Hepatocyte (in vitro differentiated cells): Measurements from ENCODE around the gene CNTN4. TPM values are rescaled to one million over a fixed set of nuclear protein-coding genes. Genes with fewer than 3 reads are reported as not detected.

ENCODE experiments used
- DNase-seq: peaks from one replicate; pipeline ENCODE4 v3.0.0-alpha.2; 2016; ENCODE audit warnings: low spot score
- H2AFZ ChIP-seq: fragments of 200-600 bp; sonication (generic); 2 replicates; pipeline ENCODE4 v1.6.0; 2016; ENCODE audit warnings: antibody characterized with exemption, mild to moderate bottlenecking
- H3K27ac ChIP-seq: fragments of 200-600 bp; sonication (generic); 2 replicates; pipeline ENCODE4 v1.5.1; 2016; ENCODE audit warnings: mild to moderate bottlenecking
- H3K27me3 ChIP-seq: fragments of 200-600 bp; sonication (generic); 2 replicates; pipeline ENCODE4 v1.6.1; 2016
- H3K36me3 ChIP-seq: fragments of 200-600 bp; sonication (generic); replicated peaks from 2 replicates; pipeline ENCODE4 v1.5.1; 2016; ENCODE audit warnings: low read depth; ENCODE audit not compliant: insufficient read depth
- H3K4me1 ChIP-seq: fragments of 200-600 bp; sonication (generic); 2 replicates; pipeline ENCODE4 v1.5.1; 2016; ENCODE audit warnings: mild to moderate bottlenecking, moderate library complexity; ENCODE audit not compliant: insufficient read depth
- H3K4me2 ChIP-seq: fragments of 200-600 bp; sonication (generic); 2 replicates; pipeline ENCODE4 v1.6.0; 2016
- H3K4me3 ChIP-seq: fragments of 200-600 bp; sonication (generic); 2 replicates; pipeline ENCODE4 v1.5.1; 2016; ENCODE audit warnings: mild to moderate bottlenecking
- H3K79me2 ChIP-seq: fragments of 200-600 bp; sonication (generic); 2 replicates; pipeline ENCODE4 v1.6.0; 2017; ENCODE audit warnings: mild to moderate bottlenecking
- H3K9me2 ChIP-seq: fragments of 200-600 bp; sonication (generic); replicated peaks from 2 replicates; pipeline ENCODE4 v1.6.0; 2017; ENCODE audit warnings: mild to moderate bottlenecking; ENCODE audit not compliant: insufficient read depth
- H3K9me3 ChIP-seq: fragments of 200-600 bp; sonication (generic); 2 replicates; pipeline ENCODE4 v1.5.1; 2016; ENCODE audit warnings: low read depth, mild to moderate bottlenecking
- H4K20me1 ChIP-seq: fragments of 200-600 bp; sonication (generic); 2 replicates; pipeline ENCODE4 v1.6.0; 2016; ENCODE audit warnings: mild to moderate bottlenecking; ENCODE audit not compliant: insufficient read depth, poor library complexity, severe bottlenecking
- EZH2 ChIP-seq: fragments of 200-600 bp; sonication (generic); IDR thresholded peaks from 2 replicates; pipeline ENCODE4 v1.6.1; 2016; ENCODE audit warnings: antibody characterized with exemption, mild to moderate bottlenecking, borderline replicate concordance
- EZH2phosphoT487 ChIP-seq: fragments of 200-600 bp; sonication (generic); IDR thresholded peaks from one replicate; pipeline ENCODE4 v1.6.1; 2018; ENCODE audit warnings: antibody characterized with exemption, mild to moderate bottlenecking, low read depth, moderate library complexity; ENCODE audit not compliant: unreplicated experiment, severe bottlenecking
- WGBS: methylation state at CpG from one replicate; pipeline ENCODE4 v1.1.6; 2016; ENCODE audit warnings: low lambda C conversion rate; ENCODE audit errors: missing lambda C conversion rate; 5-methylcytosine and 5-hydroxymethylcytosine counted together
- polyA plus RNA-seq: library from polyadenylated mRNA; unstranded; fragments of >200 nt; fragmentation: Nextera tagmentation; extraction: Ambion mirVana; gene quantifications from 2 replicates; pipeline ENCODE4 v1.2.1, GENCODE V29; 2016
- total RNA-seq: library from RNA; depleted of rRNA; stranded (reverse); fragments of >200 nt; gene quantifications from 2 replicates; pipeline ENCODE4 v1.2.3, GENCODE V29; 2014
- TF ChIP-seq, protein P1 (sequence below): fragments of 200-600 bp; sonication (generic); IDR thresholded peaks from 2 replicates; pipeline ENCODE4 v1.5.1; 2016; ENCODE audit warnings: antibody characterized with exemption, mild to moderate bottlenecking; ENCODE audit not compliant: poor library complexity

Gene CNTN4
- total and polyA plus RNA-seq, 2 experiments from 2014 or later: 17.6 to 30.3 TPM

- no peaks in the 10 kb centered on the region for H3K36me3 ChIP-seq
- H3K9me3 ChIP-seq: no peaks in the 10 kb centered on the region
- H3K27me3 ChIP-seq: no peaks in the 10 kb centered on the region
- no peaks in the 10 kb centered on the region for H3K79me2 ChIP-seq
- H2AFZ ChIP-seq: no peak overlapping the region
- H3K4me2 ChIP-seq: no peak overlapping the region
- no peaks in the 10 kb centered on the region for H3K9me2 ChIP-seq
- WGBS: 84% methylated on average over 2 of the region's 2 CpGs
- H3K4me3 ChIP-seq: no peak overlapping the region
- no peaks in the 10 kb centered on the region for H3K4me1 ChIP-seq
- no peaks in the 10 kb centered on the region for H4K20me1 ChIP-seq
- no peak overlapping the region for H3K27ac ChIP-seq
- DNase-seq: no peak
- TF ChIP-seq, protein P1, sequence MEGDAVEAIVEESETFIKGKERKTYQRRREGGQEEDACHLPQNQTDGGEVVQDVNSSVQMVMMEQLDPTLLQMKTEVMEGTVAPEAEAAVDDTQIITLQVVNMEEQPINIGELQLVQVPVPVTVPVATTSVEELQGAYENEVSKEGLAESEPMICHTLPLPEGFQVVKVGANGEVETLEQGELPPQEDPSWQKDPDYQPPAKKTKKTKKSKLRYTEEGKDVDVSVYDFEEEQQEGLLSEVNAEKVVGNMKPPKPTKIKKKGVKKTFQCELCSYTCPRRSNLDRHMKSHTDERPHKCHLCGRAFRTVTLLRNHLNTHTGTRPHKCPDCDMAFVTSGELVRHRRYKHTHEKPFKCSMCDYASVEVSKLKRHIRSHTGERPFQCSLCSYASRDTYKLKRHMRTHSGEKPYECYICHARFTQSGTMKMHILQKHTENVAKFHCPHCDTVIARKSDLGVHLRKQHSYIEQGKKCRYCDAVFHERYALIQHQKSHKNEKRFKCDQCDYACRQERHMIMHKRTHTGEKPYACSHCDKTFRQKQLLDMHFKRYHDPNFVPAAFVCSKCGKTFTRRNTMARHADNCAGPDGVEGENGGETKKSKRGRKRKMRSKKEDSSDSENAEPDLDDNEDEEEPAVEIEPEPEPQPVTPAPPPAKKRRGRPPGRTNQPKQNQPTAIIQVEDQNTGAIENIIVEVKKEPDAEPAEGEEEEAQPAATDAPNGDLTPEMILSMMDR: no peak
- TF ChIP-seq EZH2: no peak
- TF ChIP-seq EZH2phosphoT487: no peak
These were observed 791.1 kb downstream of the CNTN4 start for GRCh38 chr3:2889736-2890135.

- TF ChIP-seq EZH2phosphoT487 (no peak), EZH2 (no peak)
- TF ChIP-seq, protein P1: no peak
- no peaks in the 10 kb centered on the region for H3K9me3 ChIP-seq
- H3K27me3 ChIP-seq: no peaks in the 10 kb centered on the region
- H3K4me2 ChIP-seq: no peak overlapping the region
- H3K4me3 ChIP-seq: no peak overlapping the region
- H3K36me3 ChIP-seq: no peaks in the 10 kb centered on the region
- no peaks in the 10 kb centered on the region for H3K79me2 ChIP-seq
- 63% methylated on average over 3 of the region's 3 CpGs for WGBS
- peaks cover 4% of the 10 kb centered on the region for H3K4me1 ChIP-seq
- H3K27ac ChIP-seq: peak overlapping the region; percentile 26
- H3K9me2 ChIP-seq: no peaks in the 10 kb centered on the region
- DNase-seq: peak; percentile 18
- H4K20me1 ChIP-seq: no peaks in the 10 kb centered on the region
- no peak overlapping the region for H2AFZ ChIP-seq
These were observed 797.8 kb downstream of the CNTN4 start for GRCh38 chr3:2896308-2896939.

DNA sequence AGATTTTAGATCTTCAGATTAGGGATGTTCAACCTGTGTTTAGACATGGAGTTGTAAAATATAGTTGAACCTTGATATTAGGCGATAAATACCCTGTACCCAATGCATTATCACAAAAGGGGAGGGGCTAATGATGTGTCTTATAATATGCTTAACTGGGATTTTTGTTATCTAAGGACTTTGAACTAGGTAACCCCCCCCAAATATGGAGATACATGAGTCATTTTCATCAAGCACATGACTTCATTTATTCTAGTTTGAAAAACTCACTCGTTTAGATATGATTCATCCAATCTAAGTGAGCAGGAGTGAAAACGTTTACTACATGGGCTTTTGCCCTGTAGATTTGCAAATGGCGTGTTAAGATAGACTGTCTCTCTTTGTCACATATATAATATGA lies 799.2 kb downstream of the CNTN4 start:
- no peaks in the 10 kb centered on the region for H4K20me1 ChIP-seq
- H3K4me3 ChIP-seq: no peak overlapping the region
- peaks cover 4% of the 10 kb centered on the region for H3K4me1 ChIP-seq

More for the DNA sequence above, 799.2 kb downstream of the CNTN4 start:
- peak; percentile 20 for DNase-seq
- Histone ChIP-seq H3K9me3 (no peaks in the 10 kb centered on the region), H3K27ac (no peak overlapping the region), H3K27me3 (no peaks in the 10 kb centered on the region), H3K36me3 (no peaks in the 10 kb centered on the region), H3K4me2 (no peak overlapping the region), H2AFZ (no peak overlapping the region), H3K9me2 (no peaks in the 10 kb centered on the region), H3K79me2 (no peaks in the 10 kb centered on the region)
- TF ChIP-seq, protein P1: no peak
- TF ChIP-seq EZH2phosphoT487: no peak
- TF ChIP-seq EZH2: no peak
- 85% methylated on average over 4 of the region's 4 CpGs for WGBS
